GM19397 (cell line): ENCODE data around the gene CDH3.

Source experiments
- ATAC-seq: cut with Tn5 transposase; IDR thresholded peaks from one replicate; pipeline ENCODE4 v1.9.1; 2021; ENCODE audit warnings: mild to moderate bottlenecking, moderate library complexity; ENCODE audit not compliant: unreplicated experiment

Gene CDH3

DNA sequence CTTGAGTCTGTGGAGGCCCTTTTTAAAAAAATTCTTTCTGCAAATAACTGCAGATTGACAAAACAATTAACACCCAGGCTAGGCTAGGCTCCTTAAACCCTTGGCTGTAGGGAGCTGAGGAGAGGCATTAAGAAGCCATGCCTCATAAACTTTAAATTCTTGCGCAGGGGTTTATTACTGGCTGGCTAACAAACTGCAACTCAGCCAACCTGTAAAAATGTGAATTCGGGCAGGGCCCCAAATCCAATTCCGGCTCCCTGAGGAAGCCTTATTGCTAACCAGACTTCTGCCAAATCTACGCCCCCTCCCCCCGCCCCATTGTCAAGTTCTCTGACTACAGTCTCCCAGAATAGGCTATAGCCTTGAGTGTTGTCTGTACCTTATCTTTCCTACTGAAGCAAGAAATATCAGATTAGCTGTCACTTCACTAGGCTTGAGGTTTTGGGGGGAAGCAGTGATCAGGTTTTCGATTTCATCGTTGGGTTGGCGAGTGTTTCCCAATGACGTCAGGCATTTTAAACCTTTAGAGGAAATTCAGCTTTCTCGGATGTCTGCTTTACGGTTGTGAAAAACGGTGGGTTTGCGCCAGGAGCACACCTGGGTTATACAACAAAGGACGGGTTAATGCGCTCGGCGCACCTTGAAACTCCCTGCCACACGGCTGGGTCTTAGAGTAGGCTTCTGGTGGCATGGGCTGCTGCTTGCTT, 2.0 kb downstream of the CDH3 start:
- ATAC-seq = no peak

DNA sequence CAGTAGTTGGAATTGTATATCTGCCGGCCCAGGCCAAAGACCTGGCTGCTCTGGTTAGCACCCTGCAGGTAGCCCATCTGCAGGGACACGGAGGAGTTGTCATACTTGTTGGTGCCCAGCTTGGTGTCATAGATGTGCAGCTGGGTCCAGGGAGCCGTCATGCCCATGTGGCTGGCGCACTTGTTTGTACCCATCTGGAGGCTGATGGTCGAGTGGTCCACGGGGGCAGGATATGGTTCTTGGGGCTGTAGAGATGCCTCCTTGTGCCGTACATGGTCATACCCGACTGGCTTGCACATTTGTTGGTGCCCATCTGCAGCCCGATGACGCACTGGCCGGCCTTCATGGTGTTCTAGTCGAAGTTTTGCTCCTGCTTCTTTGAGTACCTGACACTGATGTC, 6.0 kb downstream of the CDH3 start:
- ATAC-seq = no peak

GRCh38 chr16:68652659-68653058, 7.5 kb downstream of the CDH3 start:
- ATAC-seq = no peak

DNA sequence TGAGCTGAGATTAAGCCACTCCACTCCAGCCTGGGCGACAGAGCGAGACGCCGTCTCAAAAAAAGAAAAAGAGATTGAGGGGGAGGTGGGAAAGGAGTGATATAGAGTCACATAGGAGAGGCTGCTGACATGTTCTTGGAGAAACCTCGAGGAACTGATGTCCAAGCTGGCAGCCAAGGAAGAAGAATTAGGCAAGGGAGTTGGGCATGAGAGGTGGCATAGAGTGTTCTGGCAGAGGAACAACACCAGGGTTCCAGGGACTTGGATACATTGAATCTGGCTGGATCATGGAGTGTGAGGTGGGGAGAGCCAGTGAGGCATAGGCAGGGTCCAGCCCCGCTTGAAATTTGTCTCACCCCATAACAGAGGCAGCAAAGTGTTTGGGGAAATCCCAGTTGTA, 10.7 kb downstream of the CDH3 start:
- no peak for ATAC-seq

GRCh38 chr16:68656751-68657150, 11.6 kb downstream of the CDH3 start:
- ATAC-seq = no peak

DNA sequence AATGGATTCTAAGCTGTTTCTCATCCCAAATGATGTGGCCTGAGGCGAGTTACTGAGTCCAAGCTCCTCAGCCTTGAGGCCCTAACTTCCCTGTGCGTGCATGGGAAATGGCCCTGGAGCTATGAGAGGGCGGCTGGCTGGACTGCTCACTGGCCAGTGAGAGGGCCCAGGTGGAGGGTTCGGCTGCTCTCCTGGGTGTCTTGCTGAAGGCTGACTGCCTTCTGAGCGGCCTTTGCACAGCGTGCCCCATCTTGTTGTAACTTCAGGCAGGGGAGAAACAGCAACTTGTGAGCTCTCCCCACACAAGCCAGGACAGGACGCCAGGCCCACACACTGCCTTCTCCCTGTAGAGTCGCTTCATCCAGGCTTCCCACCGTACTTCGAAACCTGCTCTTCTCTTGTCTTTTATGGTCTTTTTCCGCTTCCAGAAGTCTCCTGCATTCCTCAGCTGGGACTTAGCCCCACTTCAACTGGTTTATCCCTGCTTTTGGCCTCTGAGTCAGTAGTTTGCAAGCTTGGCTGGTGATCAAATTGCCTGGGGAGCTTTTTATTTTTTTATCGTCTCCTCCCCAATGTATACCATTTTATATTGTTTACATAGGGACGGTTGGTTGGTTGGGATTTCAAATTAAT, 13.3 kb downstream of the CDH3 start:
- no peak for ATAC-seq

DNA sequence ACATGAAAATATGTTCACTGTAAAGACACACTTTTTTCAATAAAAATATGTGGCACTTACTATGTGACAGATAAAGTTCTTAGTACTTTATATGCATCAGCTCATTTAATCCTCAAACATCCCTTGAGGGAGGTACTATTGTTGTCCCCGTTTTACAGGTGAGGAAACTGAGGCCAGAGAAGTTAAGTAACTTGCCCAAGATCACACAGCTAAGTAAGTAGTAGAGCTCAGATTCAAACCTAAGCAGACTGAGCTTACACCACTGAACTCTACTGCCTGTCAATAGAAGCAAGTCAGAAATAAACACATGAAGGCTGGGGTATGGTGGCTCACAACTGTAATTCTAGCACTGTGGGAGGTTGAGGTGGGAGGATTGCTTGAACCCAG, 13.9 kb downstream of the CDH3 start:
- ATAC-seq = no peak

DNA sequence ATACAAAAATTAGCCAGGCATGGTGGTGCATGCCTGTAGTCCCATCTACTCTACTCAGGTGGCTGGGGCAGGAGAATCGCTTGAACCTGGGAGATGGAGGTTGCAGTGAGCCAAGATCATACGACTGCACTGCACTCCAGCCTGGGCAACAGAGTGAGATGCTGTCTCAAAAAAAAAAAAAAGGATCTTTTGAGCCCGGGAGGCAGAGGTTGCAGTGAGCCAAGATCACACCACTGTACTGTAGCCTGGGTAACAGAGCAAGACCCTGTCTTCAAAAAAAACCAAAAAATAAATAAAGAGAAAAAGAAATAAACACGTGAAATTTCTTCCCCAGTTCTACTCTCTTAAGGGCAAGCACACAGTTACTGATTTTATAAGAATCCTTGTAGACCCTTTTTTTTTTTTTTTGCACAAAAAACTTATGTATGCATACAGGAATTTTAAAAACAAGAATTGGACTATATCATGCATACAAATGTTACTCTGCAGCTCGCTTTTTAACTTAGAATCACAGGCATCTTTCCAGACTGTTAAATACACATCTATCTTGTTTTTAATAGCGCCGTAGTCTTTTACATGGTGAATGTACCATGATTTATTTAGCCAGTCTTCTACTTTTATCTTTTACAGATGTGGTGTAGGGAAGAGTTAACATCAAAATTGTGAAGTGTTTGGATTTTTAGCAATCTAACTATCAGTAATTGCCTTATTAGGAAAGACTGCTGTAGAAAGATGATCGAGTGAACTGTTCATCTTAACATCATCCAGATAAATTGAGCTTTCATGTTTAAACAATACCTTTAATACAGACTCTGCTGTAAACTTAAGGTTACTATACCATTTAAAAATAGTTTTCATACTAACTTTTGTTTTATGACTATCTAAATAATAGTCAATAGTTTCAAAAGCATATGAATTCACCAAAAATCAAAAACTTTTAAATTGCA, 14.6 kb downstream of the CDH3 start:
- no peak for ATAC-seq

- no peak for ATAC-seq
These were observed 15.3 kb downstream of the CDH3 start for GRCh38 chr16:68660359-68660795.

DNA sequence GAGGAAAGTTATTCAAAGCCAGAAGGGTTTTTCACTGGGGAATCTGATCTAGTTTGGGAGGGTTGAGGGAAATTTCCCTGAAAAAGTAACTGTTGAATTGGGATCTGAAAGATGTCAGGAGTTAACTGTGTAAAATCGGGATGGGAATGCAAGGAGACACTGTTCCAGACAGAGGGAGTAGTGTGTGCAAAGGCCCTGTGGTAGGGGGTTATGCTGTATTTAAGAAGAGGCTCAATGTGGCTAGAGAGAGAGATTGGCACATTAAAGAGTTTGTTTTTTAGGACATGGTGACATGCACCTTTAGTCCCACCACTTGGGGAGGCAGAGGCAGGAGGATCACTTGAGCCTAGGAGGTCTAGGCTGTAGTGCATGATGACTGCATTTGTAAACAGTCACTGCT, 16.9 kb downstream of the CDH3 start:
- no peak for ATAC-seq

DNA sequence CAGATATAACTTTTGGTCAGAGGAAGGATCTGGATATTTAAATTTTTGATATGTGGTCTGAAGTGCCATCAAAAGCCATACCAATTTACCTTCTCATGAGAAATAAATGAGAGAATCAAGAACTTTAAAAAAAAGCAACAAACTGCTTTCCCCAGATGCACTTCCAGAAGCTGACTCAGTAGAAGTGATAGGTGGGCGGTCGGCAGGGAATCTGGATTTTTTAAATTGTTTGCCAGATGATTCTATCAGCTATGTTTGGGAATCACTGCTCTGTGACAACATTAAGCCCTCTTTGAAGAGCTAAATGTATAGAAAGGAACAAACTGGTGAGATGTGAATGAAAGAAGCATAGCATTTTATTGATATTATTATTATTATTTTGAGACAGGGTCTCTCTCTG, 19.2 kb downstream of the CDH3 start:
- no peak for ATAC-seq

- ATAC-seq = no peak
These were observed 20.4 kb downstream of the CDH3 start for GRCh38 chr16:68665501-68665900.

GRCh38 chr16:68668266-68668665, 23.2 kb downstream of the CDH3 start:
- ATAC-seq = no peak

GRCh38 chr16:68676113-68676860, 31.2 kb downstream of the CDH3 start:
- no peak for ATAC-seq

- no peak for ATAC-seq
These were observed 35.9 kb downstream of the CDH3 start for GRCh38 chr16:68681038-68681437.

- ATAC-seq = no peak
These were observed 40.8 kb downstream of the CDH3 start for GRCh38 chr16:68685685-68686478.

DNA sequence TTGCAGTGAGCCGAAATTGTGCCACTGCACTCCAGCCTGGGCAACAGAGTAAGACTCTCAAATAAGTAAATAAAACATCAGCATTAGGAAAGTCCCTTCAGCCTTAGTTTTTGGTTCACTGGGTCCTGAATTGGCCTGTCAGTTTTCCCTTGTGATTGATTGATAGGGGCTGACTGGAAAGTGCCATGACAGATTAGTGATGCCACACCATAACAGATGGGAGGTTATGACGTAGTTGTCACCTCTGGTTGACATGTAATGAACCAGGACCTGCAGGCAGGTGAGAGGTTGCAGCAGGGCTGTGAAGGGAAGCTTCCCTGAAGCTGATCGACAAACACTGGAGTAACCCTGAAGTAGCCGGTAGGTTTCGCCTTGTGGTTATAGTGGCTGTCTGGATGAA, 41.8 kb downstream of the CDH3 start:
- ATAC-seq = no peak

DNA sequence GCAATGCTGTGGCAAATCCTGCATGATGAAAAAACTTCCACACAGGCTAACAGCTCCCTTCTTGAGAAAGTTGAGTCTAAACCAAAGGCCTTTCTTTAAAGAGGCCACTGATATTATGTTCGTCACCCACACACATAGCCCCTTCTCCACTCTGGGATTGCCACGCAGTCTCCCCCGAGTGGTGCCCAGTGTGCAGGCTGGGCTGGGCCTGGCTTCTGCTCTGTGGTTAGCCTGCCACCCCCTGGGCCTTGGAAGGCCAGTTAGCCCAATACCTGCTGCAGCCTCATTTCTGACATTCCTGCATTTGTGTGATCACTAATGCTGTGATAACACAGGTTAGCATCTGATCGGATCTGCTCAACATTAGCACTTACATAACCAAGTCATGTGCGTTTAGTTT, 44.8 kb downstream of the CDH3 start:
- no peak for ATAC-seq

- no peak for ATAC-seq
These were observed 50.5 kb downstream of the CDH3 start for GRCh38 chr16:68695575-68695974.

DNA sequence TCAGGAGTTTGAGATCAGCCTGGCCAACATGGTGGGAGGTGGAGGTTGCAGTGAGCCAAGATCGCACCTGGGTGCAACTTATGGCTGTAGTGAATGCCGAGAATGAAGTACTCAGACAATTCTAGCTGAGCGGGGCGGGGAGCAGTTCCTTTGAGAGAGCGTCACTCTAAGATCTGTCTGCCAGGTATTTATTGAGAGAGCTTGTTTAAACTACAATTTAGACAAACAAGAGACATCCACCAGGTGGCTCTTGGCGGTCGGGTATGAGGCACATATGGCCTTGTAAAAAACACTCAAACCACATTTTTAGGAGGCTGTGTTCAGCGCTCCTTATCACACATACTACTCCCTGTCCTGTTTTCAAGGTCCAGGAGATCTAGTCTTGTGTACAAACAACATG, 51.4 kb downstream of the CDH3 start:
- ATAC-seq = no peak
